Measurements from ENCODE around the gene CRABP1.

- TF ChIP-seq CTCF (IDR thresholded peaks at IDR 0.05) (no peak), EZH2 (IDR thresholded peaks at IDR 0.05) (no peak)
These were observed 20.6 kb upstream of the CRABP1 start for GRCh38 chr15:78319588-78319987.
